Skin of body (tissue), 2 donors: ENCODE results near the gene KRTAP9-2. TPM values are rescaled to one million over a fixed set of nuclear protein-coding genes. Genes with fewer than 3 reads are reported as not detected.

Source experiments
- small RNA-seq: library from RNA; depleted of rRNA; stranded (forward); fragments of <200 nt; gene quantifications from one replicate; pipeline ENCODE3, GENCODE V24; 2014; ENCODE audit warnings: low replicate concordance
- total RNA-seq: library from RNA; depleted of rRNA; stranded (reverse); fragments of >200 nt; gene quantifications from one replicate; pipeline ENCODE4 v1.2.3, GENCODE V29; 2014

Gene KRTAP9-2
- total RNA-seq, 1 donor from 2014 or later, result 6.3 TPM

Small RNA genes lying within 50 kb of the gene (small RNA-seq; reads per million reads assigned to genes)
- not detected for gene KRTAP4-17P

Other genes starting within 250 kb of the KRTAP9-2 start
- gene KRT40, start 242.3 kb upstream of the KRTAP9-2 start, total RNA-seq, result 7.7 TPM
- 1.5 TPM for gene KRTAP3-3, start 232.5 kb upstream of the KRTAP9-2 start, total RNA-seq
- gene KRTAP3-2, start 226.7 kb upstream of the KRTAP9-2 start, total RNA-seq, result 2.3 TPM
- 5.3 TPM for gene KRTAP3-1, start 217.5 kb upstream of the KRTAP9-2 start, total RNA-seq
- 14.1 TPM for gene KRTAP1-5, start 199.4 kb upstream of the KRTAP9-2 start, total RNA-seq
- gene KRTAP1-4, start 196.5 kb upstream of the KRTAP9-2 start, total RNA-seq, result not detected
- gene KRTAP1-3, start 191.8 kb upstream of the KRTAP9-2 start, total RNA-seq, result 12.2 TPM
- gene KRTAP1-1, start 185.2 kb upstream of the KRTAP9-2 start, total RNA-seq, result 7.5 TPM
- 3.4 TPM for gene KRTAP2-1, start 179.3 kb upstream of the KRTAP9-2 start, total RNA-seq
- 6.5 TPM for gene KRTAP2-2, start 171.4 kb upstream of the KRTAP9-2 start, total RNA-seq
- gene KRTAP2-3, start 166.5 kb upstream of the KRTAP9-2 start, total RNA-seq, result 0.30 TPM
- gene KRTAP2-4, start 160.8 kb upstream of the KRTAP9-2 start, total RNA-seq, result 3.3 TPM
- gene KRTAP4-7, start 142.5 kb upstream of the KRTAP9-2 start, total RNA-seq, result 11.4 TPM
- gene KRTAP4-8, start 128.5 kb upstream of the KRTAP9-2 start, total RNA-seq, result 3.1 TPM
- gene KRTAP4-16, start 124.4 kb upstream of the KRTAP9-2 start, total RNA-seq, result not detected
- gene KRTAP4-9, start 121.3 kb upstream of the KRTAP9-2 start, total RNA-seq, result 5.2 TPM
- gene KRTAP4-11, start 108.3 kb upstream of the KRTAP9-2 start, total RNA-seq, result 0.79 TPM
- gene KRTAP4-12, start 102.5 kb upstream of the KRTAP9-2 start, total RNA-seq, result 0.89 TPM
- gene KRTAP4-6, start 86.1 kb upstream of the KRTAP9-2 start, total RNA-seq, result 4.0 TPM
- gene KRTAP4-5, start 76.8 kb upstream of the KRTAP9-2 start, total RNA-seq, result 1.3 TPM
- gene KRTAP4-4, start 65.9 kb upstream of the KRTAP9-2 start, total RNA-seq, result 2.2 TPM
- 2.0 TPM for gene KRTAP4-3, start 58.4 kb upstream of the KRTAP9-2 start, total RNA-seq
- 1.1 TPM for gene KRTAP4-2, start 48.4 kb upstream of the KRTAP9-2 start, total RNA-seq
- 3.6 TPM for gene KRTAP4-1, start 41.7 kb upstream of the KRTAP9-2 start, total RNA-seq
- not detected for gene KRTAP9-1, start 36.8 kb upstream of the KRTAP9-2 start, total RNA-seq
- 7.3 TPM for gene KRTAP9-3, start 5.8 kb downstream of the KRTAP9-2 start, total RNA-seq
- gene KRTAP9-8, start 11.4 kb downstream of the KRTAP9-2 start, total RNA-seq, result 8.5 TPM
- gene KRTAP9-4, start 23.0 kb downstream of the KRTAP9-2 start, total RNA-seq, result 6.5 TPM
- 2.6 TPM for gene KRTAP9-9, start 28.7 kb downstream of the KRTAP9-2 start, total RNA-seq
- gene KRTAP9-6, start 38.7 kb downstream of the KRTAP9-2 start, total RNA-seq, result not detected
- not detected for gene KRTAP9-7, start 49.0 kb downstream of the KRTAP9-2 start, total RNA-seq
- 0.39 TPM for gene KRTAP29-1, start 76.2 kb downstream of the KRTAP9-2 start, total RNA-seq
- 4.5 TPM for gene KRTAP16-1, start 82.7 kb downstream of the KRTAP9-2 start, total RNA-seq
- gene KRTAP17-1, start 89.1 kb downstream of the KRTAP9-2 start, total RNA-seq, result 7.9 TPM
- gene KRT33A, start 124.2 kb downstream of the KRTAP9-2 start, total RNA-seq, result 22.0 TPM
- gene KRT33B, start 143.2 kb downstream of the KRTAP9-2 start, total RNA-seq, result 7.7 TPM
- 19.5 TPM for gene KRT34, start 155.7 kb downstream of the KRTAP9-2 start, total RNA-seq
- 52.1 TPM for gene KRT31, start 171.0 kb downstream of the KRTAP9-2 start, total RNA-seq
- gene KRT37, start 197.9 kb downstream of the KRTAP9-2 start, total RNA-seq, result 0.99 TPM
- gene KRT38, start 214.3 kb downstream of the KRTAP9-2 start, total RNA-seq, result 7.2 TPM
- 28.0 TPM for gene KRT32, start 240.7 kb downstream of the KRTAP9-2 start, total RNA-seq